Lower lobe of right lung (tissue), 2 donors: ENCODE data around the gene IL37. TPM values are rescaled to one million over a fixed set of nuclear protein-coding genes. Genes with fewer than 3 reads are reported as not detected.

Experiments used
- ATAC-seq, 2 donors: fragments of 200-7000 bp; cut with Tn5 transposase; one replicate each; pipeline ENCODE4 v1.9.1; 2020 to 2022; ENCODE audit warnings: mild to moderate bottlenecking in 2 of 2, moderate library complexity in 2 of 2
- DNase-seq: peaks from one replicate; pipeline ENCODE4 v3.0.0-alpha.2; 2020
- H3K27ac ChIP-seq: fragments of 200-600 bp; one replicate; pipeline ENCODE4 v1.8.0; 2022
- H3K27me3 ChIP-seq: fragments of 200-600 bp; one replicate; pipeline ENCODE4 v1.8.0; 2022; ENCODE audit warnings: low read depth
- H3K36me3 ChIP-seq: fragments of 200-600 bp; one replicate; pipeline ENCODE4 v1.8.0; 2022; ENCODE audit warnings: mild to moderate bottlenecking
- H3K4me1 ChIP-seq: fragments of 200-600 bp; one replicate; pipeline ENCODE4 v1.8.0; 2022
- H3K4me3 ChIP-seq: fragments of 200-600 bp; one replicate; pipeline ENCODE4 v1.8.0; 2022; ENCODE audit warnings: mild to moderate bottlenecking
- H3K9me3 ChIP-seq: fragments of 200-600 bp; one replicate; pipeline ENCODE4 v1.8.0; 2022
- intact Hi-C: fragments of 100-400 bp; cut with DNase I; formaldehyde crosslinking; loops from one replicate; pipeline ENCODE4 v1.11.0; 2022
- total RNA-seq: library from RNA; stranded (reverse); fragmentation: NEBNext Ultra II Directional; extraction: Animal tissue kit (Norgen Biotek cat#: 25700); gene quantifications from one replicate; pipeline ENCODE4 v1.2.1, GENCODE V29; 2021
- TF ChIP-seq, protein P1 (sequence below): fragments of 200-600 bp; IDR thresholded peaks from one replicate; pipeline ENCODE4 v1.8.0; 2022; ENCODE audit warnings: antibody characterized with exemption, mild to moderate bottlenecking
- donor health status: DM: no; HTN: yes; CAD: no; lungs with severe emphysema.

The IL37 gene
- total RNA-seq, 1 donor from 2014 or later, result not detected

DNA sequence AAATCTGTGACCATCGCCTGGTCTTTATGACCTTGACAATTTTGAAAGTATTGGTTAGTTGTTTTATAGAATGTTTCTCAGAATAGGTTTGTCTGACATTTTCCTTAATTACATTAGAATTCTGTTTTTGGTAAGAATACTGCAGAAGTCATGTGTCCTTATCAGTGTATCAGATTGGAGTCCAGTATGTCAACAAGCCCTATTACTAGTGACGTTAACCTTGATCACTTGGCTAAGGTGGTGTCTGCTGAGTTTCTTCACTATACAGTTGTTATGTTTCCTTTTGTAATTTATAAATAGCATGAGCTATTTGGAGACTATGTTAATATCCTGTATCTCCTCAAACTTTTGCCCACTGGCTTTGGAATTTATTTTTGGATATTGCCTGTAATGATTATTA lies 56.1 kb downstream of the IL37 start:
- ATAC-seq, result no peak
- H3K9me3 ChIP-seq, result no peaks in the 10 kb centered on the region
- no peaks in the 10 kb centered on the region for H3K4me1 ChIP-seq
- TF ChIP-seq, protein P1, sequence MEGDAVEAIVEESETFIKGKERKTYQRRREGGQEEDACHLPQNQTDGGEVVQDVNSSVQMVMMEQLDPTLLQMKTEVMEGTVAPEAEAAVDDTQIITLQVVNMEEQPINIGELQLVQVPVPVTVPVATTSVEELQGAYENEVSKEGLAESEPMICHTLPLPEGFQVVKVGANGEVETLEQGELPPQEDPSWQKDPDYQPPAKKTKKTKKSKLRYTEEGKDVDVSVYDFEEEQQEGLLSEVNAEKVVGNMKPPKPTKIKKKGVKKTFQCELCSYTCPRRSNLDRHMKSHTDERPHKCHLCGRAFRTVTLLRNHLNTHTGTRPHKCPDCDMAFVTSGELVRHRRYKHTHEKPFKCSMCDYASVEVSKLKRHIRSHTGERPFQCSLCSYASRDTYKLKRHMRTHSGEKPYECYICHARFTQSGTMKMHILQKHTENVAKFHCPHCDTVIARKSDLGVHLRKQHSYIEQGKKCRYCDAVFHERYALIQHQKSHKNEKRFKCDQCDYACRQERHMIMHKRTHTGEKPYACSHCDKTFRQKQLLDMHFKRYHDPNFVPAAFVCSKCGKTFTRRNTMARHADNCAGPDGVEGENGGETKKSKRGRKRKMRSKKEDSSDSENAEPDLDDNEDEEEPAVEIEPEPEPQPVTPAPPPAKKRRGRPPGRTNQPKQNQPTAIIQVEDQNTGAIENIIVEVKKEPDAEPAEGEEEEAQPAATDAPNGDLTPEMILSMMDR, result no peak
- DNase-seq, result no peak
- no peaks in the 10 kb centered on the region for H3K27me3 ChIP-seq
- H3K36me3 ChIP-seq, result no peaks in the 10 kb centered on the region
- H3K27ac ChIP-seq, result no peak overlapping the region
- intact Hi-C loops, result no loop called here
- no peak overlapping the region for H3K4me3 ChIP-seq

Other genes with a start within 250 kb of the IL37 start
- gene NT5DC4, start 190.1 kb upstream of the IL37 start, total RNA-seq, result 0.53 TPM
- gene CKAP2L, start 146.6 kb upstream of the IL37 start, total RNA-seq, result 1.3 TPM
- gene IL1A, start 126.7 kb upstream of the IL37 start, total RNA-seq, result 2.1 TPM
- 17.5 TPM for gene IL1B, start 74.4 kb upstream of the IL37 start, total RNA-seq
- gene IL36G, start 66.8 kb downstream of the IL37 start, total RNA-seq, result not detected
- not detected for gene IL36A, start 94.3 kb downstream of the IL37 start, total RNA-seq
- gene IL36B, start 141.7 kb downstream of the IL37 start, total RNA-seq, result not detected
- gene IL36RN, start 148.0 kb downstream of the IL37 start, total RNA-seq, result not detected
- gene IL1F10, start 156.8 kb downstream of the IL37 start, total RNA-seq, result not detected
- gene IL1RN, start 216.4 kb downstream of the IL37 start, total RNA-seq, result 20.1 TPM